Endometrial microvascular endothelial cells (primary cell): ENCODE data around the gene INTS4. TPM values are rescaled to one million over a fixed set of nuclear protein-coding genes. Genes with fewer than 3 reads are reported as not detected.

Source experiments
- in situ Hi-C: cut with HindIII; loops from 2 replicates; pipeline ENCODE4 v1.10.0; 2017; ENCODE audit warnings: low sequenced_read_pairs, low pct_unique_long_range_greater_than_20kb; ENCODE audit errors: inconsistent ontology term
- total RNA-seq: library from RNA; depleted of rRNA; stranded (reverse); fragments of >200 nt; gene quantifications from one replicate; pipeline ENCODE4 v1.2.3, GENCODE V29; 2015; ENCODE audit errors: inconsistent ontology term

INTS4 gene
- total RNA-seq, 1 donor from 2014 or later: 23.5 TPM

DNA sequence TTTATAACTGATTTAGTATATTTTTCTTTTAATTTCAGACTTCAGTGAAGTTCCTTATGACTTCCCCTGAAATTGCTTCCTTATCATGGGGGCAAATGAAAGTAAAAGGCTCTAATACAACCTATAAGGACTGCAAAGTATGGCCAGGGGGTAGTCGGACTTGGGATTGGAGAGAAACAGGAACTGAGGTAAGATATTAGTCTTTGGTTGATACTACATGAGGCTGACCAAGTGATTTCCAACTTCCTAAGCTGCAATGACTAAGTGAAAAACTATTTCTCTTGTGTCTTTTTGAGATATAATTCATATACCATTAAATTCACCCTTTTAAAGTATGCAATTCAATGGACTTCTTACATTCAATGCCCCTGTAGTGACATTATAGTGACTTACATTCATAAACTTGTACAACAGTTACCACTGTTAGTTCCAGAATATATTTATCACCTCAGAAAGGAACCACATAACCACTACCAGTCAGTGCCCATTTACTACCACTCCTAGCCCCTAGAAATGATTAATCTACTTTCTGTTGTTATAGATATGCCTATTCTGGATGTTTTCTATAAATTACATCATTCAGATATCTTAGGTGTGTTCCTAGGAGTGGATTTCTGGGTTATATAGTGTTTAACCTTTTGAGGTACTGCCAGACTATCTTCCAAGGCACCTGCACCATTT, 151.9 kb downstream of the INTS4 start:
- in situ Hi-C loops: no loop called here

- in situ Hi-C loops: no loop called here
Observed at GRCh38 chr11:77833302-77833701, 161.2 kb downstream of the INTS4 start.

DNA sequence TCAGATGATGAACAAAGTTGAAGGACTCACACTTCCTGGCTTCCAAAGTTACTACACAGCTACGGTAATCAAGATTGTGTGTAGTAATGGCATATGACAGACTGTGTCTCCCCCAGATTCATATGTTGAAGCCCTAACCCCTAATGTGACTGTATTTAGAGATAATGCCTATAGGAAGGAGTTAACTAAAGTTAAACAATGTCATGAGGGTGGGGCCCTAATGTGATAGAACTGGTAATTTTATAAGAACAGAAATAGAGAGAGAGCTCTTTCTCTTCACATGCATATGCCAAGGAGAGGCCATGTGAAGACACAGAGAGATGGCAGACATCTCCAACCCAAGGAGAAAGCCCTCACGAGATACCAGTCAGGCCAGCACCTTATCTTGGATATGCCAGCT, 165.5 kb downstream of the INTS4 start:
- in situ Hi-C loops: no loop called here

Other genes with a start within 250 kb of the INTS4 start
- 8.5 TPM for gene RSF1, start 173.9 kb downstream of the INTS4 start, total RNA-seq
- gene AAMDC, start 173.5 kb downstream of the INTS4 start, total RNA-seq: 70.6 TPM
- 1.7 TPM for gene KCTD14, start 28.6 kb upstream of the INTS4 start, total RNA-seq
- not detected for gene THRSP, start 69.2 kb upstream of the INTS4 start, total RNA-seq
- 149 TPM for gene NDUFC2, start 85.2 kb upstream of the INTS4 start, total RNA-seq
- gene ALG8, start 145.0 kb upstream of the INTS4 start, total RNA-seq: 57.9 TPM
- gene KCTD21, start 194.0 kb upstream of the INTS4 start, total RNA-seq: 8.1 TPM
- 7.9 TPM for gene USP35, start 194.3 kb upstream of the INTS4 start, total RNA-seq